GM19452 (cell line): ENCODE data around the gene GRM8.
A peak's percentile ranks its signal among the peaks of the same experiment; 100 is the strongest.

ENCODE experiments used
- ATAC-seq: cut with Tn5 transposase; IDR thresholded peaks from one replicate; pipeline ENCODE4 v1.9.1; 2021; ENCODE audit not compliant: unreplicated experiment

GRM8 gene

DNA sequence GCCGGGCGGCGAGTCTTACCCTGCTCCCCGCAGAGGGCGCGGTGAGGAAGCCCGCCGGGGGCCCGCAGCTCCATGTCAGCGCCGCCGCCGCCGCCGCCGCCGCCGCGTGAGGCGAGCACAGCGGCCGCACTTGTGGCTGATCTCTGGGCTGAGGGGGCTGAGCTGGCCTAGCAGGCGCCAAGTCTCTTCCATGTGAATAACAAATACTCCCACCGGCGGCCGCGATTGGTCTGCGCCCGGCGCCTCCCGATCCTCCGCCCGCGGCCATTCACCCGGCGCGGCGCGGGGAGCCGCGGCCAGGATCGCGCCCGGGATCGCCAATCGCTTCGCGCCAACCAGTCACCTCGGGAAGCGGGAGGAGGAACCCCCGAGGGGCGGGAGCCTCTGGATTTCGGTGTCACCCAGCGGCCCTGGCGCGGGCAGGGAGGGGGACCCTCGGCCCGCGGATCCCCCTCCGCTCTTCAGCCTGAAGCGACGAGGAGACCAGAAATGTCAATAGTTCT is at the start of gene GRM8:
GRM8 (minus strand) TSS at position 164 of the 503 bp plus-strand sequence.
- no peak for ATAC-seq

DNA sequence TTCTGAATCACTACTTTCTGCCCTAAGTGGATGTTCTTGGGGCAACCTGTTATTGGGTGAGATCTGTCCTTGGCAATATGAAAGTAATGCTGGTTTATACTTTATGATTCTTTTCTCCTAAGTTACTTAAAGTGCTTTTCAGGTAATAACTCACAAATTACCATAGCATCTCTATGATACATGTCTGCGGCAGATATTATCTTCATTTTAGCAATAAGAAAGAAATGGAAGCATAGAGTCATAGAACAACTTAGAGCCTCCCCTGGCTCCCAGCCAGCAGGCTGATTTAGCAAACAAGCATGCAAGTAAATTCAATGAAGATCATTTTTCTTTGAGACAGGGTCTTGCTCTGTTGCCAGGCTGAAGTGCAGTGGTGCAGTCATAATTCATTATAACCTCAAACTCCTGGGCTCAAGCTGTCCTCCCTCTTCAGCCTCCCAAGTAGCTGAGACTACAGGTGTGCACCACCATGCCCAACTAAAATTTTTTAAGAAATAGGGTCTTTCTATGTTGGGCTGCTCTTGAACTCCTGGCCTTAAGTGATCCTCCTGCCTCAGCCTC is 38.1 kb upstream of the GRM8 start:
- ATAC-seq: no peak

DNA sequence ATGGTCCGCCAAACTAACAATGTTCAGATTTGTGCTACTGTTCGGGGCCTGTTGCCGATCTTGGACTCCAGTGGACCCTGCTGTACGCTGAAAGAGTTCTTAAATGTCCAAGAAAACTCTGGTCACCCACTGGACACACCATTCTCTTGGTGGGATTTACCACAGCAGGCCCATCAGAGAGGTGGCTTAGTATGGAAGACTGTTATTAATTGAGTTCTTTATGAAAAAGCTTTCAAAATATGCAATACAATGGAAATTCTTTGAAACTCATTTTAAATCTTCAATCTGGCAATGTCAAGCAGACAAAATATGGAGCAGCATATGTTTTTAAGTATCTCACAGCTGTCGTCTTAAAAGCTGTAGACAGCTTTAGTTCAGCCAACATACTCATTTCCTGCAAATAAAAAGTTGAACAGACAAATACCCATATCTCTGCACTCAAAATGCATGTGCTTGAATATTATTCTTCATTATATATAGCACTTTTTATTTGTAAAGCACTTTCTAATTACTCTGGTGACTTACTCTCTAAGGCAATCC is 37.4 kb upstream of the GRM8 start:
- no peak for ATAC-seq

DNA sequence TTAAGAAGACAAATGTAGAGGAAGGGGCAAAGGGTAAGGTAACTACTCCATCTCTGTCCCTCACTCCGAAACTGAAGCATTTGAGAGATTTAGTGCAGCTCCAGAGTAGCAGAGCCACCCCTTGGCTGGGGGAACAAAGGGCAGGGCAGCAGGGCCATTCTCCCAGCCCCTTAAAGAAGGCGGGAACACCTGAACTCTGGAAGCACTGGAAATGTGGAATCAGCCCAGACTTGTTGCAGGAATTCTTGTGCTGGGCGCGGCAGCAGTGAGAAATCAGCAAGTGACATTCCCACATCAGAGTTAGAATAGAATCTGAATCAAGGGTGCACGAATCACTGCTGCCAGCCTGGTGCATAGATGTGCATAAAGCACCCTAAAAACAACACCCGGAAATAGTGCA is 34.4 kb upstream of the GRM8 start:
- ATAC-seq: no peak

DNA sequence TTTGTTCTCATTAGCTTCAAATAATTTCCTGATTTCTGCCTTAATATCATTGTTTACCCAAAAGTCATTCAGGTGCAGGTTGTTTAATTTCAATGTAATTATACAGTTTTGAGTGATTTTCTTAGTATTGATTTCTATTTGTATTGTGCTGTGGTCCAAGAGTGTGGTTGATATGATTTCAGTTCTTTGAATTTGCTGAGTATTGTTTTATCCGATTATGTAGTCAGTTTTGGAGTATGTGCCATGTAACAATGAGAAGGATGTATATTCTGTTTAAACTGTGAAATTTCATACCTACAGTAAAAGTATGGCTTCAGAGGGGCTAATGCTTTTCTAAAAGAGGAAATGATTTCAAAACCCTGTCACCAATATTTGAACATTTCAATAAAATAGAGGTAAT is 17.4 kb upstream of the GRM8 start:
- no peak for ATAC-seq

DNA sequence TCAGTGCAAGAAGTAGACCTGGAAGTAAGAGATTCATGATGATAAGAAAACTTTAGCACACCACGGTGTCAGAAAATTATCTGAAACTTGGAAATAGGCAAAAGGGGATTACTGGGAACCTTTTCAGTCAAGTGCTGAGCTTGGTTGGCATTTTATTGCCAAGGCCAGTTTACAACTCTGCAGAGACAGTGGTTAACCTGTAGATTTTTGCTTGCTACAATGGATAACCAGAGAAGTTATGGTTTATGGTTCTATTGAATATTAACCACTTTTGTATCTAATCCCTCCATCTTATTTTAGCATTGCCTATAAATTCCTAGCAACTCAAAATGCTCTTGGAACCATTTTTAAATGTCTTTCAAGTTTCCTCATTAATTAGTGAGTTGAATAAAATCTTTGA is 13.3 kb upstream of the GRM8 start:
- ATAC-seq: no peak

DNA sequence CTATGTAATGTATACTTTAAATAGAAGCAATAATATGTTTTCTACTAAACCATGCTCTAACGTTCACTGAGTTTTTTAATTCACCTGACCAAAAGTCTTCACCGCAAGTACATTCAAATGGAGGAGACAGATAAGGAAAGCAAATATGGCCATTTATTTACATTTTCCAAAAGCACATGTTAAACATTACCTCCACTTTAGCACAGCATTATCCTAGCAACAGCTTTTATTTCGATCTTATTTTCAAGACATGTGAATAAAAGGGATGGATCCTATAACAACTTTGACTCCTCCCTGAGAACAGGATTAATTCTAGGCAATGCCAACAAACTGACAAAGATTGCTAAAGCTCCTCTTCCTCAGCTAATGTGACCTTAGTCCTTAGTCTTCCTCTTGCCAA is 11.5 kb upstream of the GRM8 start:
- no peak for ATAC-seq

DNA sequence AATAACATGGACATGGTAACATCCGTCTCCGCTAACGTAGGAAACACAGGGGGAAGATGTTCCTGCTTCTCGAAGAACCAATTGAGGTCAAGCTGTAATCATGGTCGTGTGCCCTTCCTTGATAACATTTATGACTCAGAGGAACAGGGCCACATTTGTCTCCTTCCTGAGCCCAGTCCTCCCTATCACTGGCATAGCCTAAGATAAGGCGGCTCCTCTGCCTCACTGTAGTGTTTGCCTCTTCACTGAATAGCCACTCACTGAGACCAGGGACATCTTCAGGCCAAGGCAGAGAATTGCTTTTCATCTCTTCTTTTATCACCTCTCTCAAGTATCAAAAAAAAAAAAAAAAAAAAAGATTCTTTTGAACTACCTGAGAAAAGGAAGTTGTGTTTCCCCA is 5.4 kb upstream of the GRM8 start:
- ATAC-seq: no peak

DNA sequence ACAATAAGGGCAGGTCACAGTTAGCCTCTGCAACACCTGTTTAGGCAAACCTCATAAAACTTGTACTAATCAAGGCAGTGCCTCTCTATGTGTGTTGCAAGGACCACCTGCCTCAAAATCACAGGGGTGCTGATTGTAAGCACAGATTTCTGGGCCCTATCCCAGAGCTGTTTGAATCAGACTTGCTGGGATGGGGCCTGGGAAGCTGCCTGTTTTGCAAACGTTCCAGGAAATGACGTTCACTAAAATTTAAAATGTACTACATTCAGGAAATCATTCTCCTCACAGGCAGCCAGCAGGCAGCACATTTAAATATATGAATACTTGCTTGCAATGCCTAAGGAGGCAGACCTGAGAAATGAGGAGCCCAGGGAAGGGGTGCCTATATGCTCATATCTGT is 4.3 kb upstream of the GRM8 start:
- ATAC-seq: no peak

DNA sequence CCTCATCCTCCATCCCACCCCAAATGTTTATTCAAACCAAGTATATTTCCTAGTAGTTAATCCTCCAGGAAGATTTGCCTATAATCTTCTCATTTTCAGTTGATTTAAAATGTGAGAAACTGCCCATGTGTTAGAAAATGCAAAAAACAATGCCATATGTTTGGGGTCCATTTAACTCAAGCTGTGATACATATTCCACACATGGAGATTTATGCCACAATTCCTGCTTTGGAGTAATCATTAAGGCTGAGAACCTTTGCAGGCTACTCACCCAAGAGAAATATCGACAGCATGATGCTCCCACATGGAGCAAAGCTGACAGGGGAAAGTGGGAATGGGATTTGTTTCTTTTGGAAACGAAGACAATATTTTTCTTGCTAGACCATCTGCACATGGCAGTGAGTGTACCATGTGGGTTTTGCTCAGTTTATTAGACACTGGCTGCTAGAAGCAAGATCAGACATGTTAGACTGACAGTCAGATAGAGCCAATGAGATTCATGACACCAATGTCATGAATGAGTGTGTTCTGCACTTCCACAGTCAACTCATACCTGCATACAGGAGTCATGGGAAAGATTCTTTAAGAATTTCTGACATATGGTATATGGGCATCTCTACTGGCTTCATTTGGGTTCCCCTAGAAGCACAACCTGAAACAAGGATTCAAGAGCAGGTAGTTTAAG is 3.4 kb upstream of the GRM8 start:
- ATAC-seq: no peak

DNA sequence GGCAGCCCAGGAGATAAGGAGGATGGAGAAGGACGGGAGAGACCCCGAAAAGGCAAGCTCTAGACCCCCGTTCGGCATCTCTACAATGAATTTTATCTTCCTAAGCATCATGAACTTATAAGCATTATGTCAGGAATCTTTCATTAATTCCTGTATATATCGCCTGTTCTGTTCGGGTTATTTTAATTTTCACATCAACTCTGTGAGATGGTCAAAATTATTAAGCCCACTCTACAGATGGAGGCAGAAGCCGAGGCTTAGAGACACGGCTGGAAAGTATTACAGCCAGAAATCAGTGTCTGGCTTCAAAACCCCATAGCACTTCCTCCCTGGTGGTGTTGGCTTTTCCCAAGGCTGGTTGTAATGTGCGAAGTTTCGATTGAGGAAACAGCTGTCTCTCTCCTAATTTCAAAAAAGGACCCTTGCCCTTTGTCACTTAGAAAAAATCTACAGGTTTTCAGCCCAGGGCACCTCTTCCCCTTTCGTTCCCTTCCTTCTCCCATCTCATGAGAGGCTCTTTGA is 1.5 kb upstream of the GRM8 start:
- ATAC-seq: no peak

DNA sequence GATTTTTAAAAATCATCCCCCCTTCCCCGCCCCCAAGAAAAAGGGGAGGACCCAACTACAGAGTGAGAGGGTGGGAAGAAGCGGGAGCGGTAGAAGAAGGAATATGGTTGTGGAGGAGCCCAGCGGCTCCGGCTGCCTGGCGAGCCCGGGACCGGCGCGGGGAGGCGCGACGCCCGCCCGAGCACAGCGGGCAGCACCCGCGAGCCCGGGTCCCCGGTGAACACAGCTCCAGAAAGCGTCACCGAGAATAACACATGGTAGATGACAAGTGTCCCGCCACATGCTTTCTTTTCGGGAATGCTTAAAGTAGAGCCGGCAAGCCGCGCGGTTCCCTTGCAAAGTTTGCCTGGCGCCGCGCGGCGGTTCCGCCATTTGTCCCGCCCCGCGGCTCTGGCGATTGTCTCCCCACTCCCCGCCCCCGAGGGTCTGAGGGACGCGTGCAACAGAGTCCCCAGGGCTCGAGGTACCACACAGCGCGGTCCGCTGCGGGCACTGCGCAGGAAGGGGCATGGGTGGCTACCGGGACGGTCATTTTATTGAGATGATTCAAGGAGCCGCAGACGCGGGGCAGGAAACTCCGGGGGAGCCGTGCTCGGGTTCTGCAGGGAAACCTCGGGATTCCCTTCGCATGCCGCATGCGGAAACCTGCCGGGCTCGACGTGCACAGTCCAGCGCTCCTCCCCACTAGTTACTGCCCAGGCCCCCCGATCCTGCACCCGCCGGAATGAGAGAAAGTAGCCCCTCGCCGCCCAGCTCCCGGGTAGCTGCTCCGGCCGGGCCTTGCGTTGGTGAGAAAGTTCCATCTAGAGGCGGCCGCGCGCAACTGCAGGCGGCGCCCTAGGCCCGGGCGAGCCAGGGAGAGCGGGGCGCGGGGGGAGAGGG is 781 bp upstream of the GRM8 start:
- ATAC-seq: peak; percentile 86

DNA sequence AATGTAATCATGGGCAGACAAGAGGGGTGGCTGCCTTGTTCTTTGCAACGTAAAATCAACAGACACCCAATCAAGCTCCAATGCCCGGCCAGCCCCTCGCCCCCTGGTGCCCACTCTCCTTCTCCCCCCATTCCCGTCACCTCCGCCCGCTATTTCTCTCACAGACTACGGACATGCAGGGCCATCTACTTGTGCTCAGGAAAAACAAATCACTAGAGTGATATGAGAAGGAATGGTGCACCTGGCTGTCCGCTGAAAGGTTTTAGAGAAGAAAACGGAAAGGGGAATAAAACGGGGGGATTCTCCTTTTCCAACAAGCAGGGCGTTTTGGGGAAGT is 396 bp downstream of the GRM8 start:
- no peak for ATAC-seq

DNA sequence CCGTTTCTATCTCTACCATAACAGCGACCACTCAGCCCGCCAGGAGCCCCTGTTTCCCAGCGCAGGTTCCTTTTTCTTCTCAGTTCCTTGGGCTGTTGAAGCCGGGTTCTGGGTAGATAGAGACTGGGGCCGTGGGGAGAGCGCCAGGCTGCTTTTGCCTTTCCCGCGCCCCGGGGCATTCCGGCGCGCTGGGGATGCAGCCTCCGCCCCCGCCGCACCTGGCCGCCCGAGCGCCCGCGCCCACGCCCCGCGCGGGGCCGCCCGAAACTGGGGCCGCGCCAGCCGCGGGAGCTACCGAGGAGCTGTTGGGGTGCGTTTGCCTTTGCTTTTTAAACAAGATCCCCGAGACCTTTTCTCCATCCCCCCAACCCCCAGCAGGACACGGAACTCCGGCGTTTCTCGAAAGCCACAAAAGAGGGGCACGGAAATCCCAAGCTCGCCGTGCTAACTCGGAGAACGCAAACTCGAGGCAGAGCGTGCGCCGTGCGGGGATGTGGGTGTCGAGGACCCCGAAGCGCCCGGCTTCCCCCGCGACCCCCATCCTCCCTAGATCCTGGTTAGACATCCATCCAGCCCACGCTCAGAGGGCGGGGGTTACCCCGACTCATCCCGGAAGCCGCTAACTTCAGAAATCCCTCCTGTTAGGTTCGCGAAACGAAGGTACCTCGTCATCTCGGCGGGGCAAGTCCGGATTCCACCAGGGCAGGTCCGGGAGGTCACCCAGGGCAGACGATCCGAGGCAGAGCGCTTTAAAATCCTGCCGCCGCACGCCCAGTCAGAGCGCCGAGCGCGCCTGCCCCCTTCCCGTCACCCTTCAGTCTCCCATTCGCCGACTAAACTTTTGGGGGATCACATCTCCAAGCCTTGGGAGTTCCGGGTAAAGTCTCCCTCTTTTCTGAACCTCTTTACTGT is 1.0 kb downstream of the GRM8 start:
- ATAC-seq: no peak

DNA sequence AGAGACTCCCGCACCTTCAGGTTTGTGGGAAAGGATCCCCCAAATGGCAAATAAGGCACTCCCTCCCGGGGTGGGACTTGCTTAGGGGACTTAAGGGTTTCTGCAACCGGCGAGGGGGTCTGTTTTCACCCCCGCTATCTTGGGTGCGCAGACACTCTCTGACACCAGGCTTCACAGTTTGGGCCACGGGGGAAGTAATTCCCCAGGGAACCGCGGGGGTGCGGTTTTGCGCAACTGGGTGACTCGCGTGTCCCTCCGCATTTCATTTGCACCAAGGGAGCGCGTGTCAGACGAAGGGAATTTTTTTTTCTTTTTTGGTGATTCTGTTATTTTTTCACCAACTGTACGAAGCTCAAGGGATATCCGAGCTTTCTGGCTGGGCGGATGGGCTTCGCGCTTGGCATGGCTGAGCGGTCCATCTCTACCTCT is 1.7 kb downstream of the GRM8 start:
- no peak for ATAC-seq

DNA sequence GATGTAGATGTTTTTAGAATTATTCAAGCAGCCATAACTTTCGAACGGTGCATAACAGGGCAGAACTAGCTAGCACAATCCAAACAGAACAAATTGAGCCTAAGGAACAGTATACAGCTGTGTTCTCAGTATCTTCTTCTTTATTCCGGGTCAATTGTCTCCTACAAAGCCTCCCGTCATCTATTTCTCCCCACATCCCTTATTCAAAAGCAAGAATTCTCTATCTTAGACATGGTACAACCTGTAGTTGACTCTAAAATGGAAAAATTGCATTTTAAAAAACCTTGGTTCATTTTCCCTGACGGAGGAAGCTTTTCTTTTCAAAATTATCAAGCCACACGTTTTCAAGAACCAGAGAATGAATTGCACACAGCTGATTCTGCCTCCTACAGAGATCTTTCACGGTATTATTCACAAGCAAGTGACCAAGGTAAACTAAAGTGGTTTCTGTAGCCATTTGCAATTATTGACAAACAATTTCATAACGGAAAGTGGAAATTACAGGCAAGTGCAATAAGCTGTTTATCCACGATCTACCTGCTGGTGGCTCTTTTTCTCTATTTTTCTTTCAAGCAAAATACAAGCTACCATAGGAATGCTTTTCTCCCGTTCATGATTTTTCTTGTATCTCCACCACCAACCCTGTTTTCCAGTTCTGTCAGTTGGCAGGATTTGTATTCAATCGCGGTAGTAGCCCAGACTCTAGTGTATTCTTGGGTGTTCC is 2.3 kb downstream of the GRM8 start:
- ATAC-seq: no peak

DNA sequence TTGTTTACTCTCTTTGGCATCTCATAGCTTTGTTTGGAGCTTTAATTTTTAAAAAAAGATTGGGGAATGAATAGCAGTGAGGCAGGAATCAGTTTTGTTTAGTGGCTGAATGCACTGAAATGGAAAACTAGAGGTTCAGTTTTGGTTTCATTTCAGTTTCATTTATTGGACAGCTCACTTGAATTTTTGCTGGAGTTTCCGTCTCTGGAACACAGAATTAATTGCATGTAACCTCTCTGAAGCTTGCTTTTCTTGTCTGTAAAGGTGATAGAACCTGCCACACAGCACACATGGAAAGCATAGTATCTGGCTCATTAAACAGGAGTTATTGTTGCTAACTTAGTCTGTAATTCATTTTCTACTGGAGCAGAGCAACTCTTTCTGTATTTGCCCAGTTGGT is 7.1 kb downstream of the GRM8 start:
- no peak for ATAC-seq

DNA sequence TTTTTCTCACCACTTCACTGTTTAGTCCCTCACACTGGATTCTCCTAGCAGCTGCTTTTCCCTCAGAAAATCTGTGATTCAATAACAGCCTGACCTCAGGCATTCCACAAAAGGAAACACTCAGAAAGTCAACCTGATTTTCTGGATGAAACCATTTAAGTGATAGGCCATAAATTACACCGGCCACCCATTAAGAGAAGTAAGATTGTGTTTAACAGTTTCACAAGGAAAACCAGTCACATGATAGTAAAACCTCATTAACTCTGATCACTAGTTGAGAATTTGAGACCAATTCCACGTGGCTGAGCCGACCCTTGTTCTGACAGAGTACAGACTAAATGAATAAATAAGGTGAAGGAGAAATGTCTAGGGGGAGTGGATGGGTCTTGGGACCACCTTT is 7.7 kb downstream of the GRM8 start:
- ATAC-seq: no peak

DNA sequence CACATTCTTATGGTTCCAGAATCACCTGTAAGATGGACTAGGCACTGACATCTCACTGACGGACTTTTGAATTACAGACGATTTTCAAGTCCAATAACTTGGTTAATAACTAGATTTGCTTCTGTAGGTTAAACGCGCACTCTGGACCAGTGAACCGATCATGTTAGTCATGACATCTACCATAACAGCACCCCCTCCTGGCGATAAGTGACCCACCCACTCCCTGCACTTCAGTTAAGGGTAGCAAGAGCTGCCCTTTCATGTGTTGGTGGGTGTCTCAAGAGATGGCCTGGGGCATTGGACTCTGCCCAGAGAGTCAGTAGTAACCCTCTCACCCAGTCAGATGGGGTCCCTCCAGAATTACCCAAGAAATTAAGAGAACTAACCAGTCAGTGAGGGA is 12.9 kb downstream of the GRM8 start:
- ATAC-seq: no peak

DNA sequence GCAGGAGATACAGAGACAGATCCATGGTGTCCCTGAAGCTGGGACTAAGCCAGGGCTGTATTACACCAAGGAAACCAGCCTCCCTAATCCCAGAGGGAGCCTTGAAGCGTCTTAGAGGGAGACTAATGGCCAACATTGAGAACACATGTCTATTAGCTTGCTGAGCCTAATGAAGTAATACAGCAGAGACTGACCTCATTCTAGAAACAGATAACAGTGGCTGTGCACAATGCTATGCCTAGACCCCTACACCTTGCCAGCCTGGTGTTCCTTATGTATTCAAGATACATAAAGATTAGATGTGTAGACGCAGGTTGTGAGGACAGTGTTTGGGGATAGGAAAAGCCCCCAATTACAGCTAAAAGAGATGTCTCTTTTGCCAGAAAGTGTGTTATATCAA is 19.1 kb downstream of the GRM8 start:
- no peak for ATAC-seq
